Heart left ventricle (tissue), 13 donors: Measurements from ENCODE around the gene ANKRD40CL.

ENCODE experiments used
- POLR2A ChIP-seq, 2 donors: fragments of 450-650 bp; IDR thresholded peaks; one replicate each; pipeline ENCODE4 v1.6.1; 2017; ENCODE audit warnings: antibody characterized with exemption in 2 of 2, mild to moderate bottlenecking in 2 of 2, moderate library complexity in 2 of 2
- TF ChIP-seq, protein P1 (sequence below), 12 donors: fragments of 200-600 bp; sonication (generic) in 4 of 12; IDR thresholded peaks; one replicate each; pipeline versions ENCODE4 v1.5.0 to v1.8.0; 2018 to 2022; ENCODE audit warnings: antibody characterized with exemption in 12 of 12, mild to moderate bottlenecking in 5 of 12
- donor health status: ischemic (EF 13 %, LVEDD 7.1; RV severe dilation, severe dysfunction).
- donor health status: DM: no; HTN: yes; CAD: no.
- donor health status: DM: no; HTN: no; CAD: no.
- donor health status: ischemic (EF 25% LVEDD 6.9; RV normal size, moderate dysfunction).
- donor health status: ischemic (EF 25% LVEDD 5.7; RV mildly dilated, moderate dysfunction).
- donor health status: ischemic (EF 35%, LVEDD 5.7; RV mildly dilated, moderate dysfunction).
- donor health status: nonischemic (EF 11% LVEDD 7.7; RV severe dilation, severe dysfunction).
- donor health status: DM: yes; HTN: yes; CAD: no.
- donor health status: PGD.
- donor health status: ischemic (EF 29% LVEDD 5.4; RV normal size, mild dysfunction).
- donor health status: nonischemic (EF 23%, LVEDD 6.1; RV moderate dilation, normal function).

DNA sequence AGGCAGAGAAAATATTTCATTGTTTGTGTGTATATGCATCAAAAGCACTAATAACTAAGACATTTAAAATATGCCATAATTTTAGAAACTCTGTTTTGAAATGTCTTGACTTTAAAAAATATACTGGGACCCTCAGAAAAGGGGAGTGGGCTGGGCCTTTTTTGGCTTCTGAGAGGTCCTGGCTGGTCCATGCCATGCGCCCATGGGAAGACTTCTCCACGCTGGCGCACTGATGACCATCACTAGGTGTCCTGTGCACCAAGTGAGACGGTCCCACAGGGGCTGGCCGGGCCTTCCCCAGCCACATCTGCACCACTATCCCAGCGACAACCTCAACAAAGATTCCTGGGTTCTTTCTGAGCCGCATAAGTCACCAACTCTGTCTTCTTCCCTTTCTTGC lies 41.1 kb upstream of the ANKRD40CL start:
- TF ChIP-seq, protein P1, sequence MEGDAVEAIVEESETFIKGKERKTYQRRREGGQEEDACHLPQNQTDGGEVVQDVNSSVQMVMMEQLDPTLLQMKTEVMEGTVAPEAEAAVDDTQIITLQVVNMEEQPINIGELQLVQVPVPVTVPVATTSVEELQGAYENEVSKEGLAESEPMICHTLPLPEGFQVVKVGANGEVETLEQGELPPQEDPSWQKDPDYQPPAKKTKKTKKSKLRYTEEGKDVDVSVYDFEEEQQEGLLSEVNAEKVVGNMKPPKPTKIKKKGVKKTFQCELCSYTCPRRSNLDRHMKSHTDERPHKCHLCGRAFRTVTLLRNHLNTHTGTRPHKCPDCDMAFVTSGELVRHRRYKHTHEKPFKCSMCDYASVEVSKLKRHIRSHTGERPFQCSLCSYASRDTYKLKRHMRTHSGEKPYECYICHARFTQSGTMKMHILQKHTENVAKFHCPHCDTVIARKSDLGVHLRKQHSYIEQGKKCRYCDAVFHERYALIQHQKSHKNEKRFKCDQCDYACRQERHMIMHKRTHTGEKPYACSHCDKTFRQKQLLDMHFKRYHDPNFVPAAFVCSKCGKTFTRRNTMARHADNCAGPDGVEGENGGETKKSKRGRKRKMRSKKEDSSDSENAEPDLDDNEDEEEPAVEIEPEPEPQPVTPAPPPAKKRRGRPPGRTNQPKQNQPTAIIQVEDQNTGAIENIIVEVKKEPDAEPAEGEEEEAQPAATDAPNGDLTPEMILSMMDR (IDR thresholded peaks at IDR 0.05): no peak
- TF ChIP-seq POLR2A (IDR thresholded peaks at IDR 0.05): no peak
